GM03348 (cell line): Measurements from ENCODE around the gene CD81.
A peak's percentile ranks its signal among the peaks of the same experiment; 100 is the strongest.

Experiments
- DNase-seq: peaks from one replicate; pipeline ENCODE4 v3.0.0; 2012; ENCODE audit warnings: low spot score

CD81 gene

DNA sequence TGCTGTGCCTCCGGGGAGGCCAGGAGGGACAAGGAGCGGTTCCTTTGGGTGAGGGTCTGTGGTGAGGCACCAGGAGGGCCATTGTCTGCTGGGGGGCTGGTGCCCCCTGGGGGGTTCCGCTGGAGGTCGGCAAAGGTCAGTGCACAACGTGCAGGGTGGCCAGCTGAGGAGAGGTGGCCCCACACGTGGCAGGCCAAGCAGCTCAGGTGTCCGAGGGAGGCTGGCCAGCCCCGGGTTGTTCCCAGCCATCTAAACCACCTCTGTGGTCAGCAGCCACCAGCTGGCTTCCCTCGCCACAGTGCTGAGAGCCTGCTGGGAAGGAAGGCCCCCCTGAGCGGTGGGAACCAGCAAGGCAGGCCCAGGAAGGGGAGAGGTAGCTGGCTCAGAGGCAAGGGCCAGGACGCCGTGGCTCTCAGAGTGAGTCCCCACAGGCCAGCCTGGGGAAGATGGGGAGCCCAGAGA lies 27.7 kb downstream of the CD81 start:
- no peak for DNase-seq

DNA sequence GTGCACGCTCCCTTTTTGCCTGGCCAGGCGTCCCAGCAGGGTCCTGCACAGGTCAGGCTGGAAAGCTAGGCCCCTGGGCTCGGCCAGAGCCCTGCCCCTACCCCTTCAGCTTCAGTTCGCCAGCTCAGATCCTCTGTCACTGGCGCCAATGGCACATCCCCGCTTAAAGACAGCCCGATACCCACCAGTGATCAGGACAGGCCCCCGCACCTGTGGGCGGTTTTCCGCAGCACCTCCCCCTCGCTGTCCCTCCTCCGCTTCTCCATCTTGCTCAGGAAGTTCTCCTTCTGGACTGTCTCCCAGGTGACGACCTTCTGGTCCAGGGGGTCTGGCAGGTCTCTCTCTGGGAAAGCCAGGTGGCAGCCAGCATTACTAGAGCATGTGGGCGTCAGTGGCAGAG lies 29.3 kb downstream of the CD81 start:
- DNase-seq = no peak

GRCh38 chr11:2406878-2407410 lies 29.8 kb downstream of the CD81 start:
- DNase-seq = no peak

- no peak for DNase-seq
Measured at GRCh38 chr11:2408671-2409070, 31.6 kb downstream of the CD81 start.

DNA sequence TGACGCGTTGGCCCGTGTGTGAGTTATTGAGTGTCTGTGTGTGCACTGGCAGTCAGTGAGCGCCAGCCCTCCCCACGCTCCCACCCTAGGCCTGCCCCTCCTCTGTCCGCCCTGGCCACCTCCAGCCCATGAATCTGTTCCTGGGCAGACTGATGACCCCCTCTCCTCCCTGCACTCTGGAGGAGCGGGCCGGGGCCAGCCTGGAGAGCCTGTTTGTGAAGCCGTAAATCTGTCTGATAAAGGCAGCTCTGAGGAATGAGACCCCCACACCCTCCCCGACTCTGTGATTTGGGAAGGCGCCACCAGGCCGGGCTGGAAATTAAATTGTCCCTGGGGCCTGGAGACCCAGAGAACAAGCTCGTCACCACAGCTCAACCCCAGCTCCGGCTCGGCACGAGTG lies 32.0 kb downstream of the CD81 start:
- no peak for DNase-seq

DNA sequence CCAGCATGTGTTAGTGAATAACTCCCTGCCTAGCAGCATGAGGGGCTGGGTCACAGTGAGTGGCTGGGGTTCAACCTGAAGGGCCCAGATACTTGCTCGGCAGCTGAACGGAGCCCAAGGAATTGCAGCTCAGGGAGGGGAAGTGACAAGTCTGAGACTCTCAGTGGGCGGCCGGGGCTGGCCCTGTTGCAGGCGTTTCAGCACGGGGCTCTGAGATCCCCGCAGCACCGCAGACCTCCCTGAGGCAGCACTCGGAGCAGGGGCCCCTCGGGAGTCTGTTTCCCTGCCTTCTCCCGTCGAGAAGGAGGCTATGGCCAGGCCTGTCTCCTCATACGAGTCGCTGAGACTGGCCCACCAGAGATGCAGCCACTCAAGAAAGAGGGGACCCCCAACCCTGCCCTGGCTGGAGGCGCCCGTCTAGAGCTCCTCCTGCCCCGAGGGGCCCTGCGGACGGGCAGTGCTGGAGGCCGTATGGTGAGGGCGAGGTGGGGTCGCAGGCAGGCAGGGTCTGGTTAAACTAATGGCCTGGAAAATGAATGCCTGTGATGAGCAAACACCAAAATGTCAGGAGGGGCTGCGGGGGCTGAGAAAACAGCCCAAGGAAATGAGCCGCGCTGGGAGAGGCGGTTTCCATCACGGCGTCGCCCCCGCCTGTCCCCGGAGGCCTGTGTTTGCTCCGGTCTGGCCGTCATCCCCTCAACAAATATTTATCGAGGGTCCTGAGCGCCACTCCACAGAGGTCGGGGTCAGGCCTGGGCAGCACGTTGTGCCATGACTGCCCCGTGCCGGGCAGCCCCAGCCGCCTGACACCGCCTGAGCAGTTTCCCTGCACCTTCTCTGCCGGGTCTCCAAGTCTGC lies 32.7 kb downstream of the CD81 start:
- no peak for DNase-seq

GRCh38 chr11:2410616-2411015 lies 33.5 kb downstream of the CD81 start:
- no peak for DNase-seq

- no peak for DNase-seq
Measured at GRCh38 chr11:2411446-2412305, 34.6 kb downstream of the CD81 start.

DNA sequence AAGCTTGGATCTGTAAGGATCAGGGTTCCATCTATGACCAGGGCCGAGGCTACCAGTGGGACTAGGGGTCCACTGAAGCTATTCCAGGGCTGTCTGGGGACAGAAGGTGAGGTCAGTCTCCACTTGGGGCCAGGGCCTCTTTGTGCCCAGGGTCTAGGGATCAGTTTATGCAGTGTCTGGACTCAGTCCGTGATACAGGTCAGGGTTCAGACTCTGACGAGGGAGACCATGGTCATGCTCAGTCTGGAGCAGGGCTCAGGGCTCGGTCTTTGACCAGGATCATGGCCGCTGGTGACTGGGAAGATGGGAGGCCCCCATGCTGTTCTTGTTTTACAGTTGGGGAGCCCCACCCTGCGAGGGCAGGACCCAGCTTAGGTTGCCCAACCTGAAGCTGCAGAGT lies 35.2 kb downstream of the CD81 start:
- no peak for DNase-seq

GRCh38 chr11:2413742-2414579 lies 36.9 kb downstream of the CD81 start:
- no peak for DNase-seq

DNA sequence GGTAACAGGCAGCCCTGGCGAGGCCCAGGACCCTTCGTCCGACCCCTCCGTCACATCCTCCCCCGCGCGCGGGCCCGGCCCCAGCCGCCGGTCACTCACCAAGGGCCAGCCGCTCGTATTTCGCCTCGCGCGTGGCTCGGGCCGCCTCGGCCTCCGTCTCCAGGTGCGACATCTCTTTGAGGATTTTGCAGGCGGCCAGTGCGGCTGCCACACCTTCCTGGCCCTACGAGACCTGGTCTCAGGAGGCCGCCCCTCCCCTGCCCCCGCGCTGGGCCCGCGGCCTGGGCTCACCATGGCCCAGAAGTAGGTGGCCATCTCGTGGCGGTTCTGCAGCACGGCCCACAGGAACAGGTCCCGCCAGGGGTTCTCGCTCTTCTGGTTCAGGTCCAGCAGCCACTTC lies 37.5 kb downstream of the CD81 start:
- no peak for DNase-seq

DNA sequence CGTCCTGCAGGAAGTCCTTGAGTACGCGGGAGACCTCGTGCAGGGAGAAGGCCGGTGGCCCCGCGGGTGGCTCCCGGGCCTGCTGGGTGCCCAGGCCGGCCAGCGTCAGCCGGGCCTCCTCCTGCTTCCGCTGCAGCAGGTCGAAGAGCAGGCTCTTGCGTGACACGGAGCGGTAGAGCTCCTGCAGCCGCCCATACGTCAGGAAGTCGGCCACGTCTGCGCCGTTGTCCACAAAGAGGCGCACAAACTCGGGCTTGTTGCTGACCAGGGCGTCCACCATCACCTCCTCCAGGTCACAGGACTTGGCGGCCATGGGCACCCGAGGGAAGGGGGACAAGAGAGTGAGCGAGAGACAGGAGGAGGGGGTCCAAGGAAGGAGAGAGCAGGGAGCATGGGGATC lies 38.1 kb downstream of the CD81 start:
- DNase-seq = no peak

- DNase-seq = no peak
Measured at GRCh38 chr11:2415601-2416380, 38.7 kb downstream of the CD81 start.

GRCh38 chr11:2416765-2417164 lies 39.7 kb downstream of the CD81 start:
- DNase-seq = no peak

DNA sequence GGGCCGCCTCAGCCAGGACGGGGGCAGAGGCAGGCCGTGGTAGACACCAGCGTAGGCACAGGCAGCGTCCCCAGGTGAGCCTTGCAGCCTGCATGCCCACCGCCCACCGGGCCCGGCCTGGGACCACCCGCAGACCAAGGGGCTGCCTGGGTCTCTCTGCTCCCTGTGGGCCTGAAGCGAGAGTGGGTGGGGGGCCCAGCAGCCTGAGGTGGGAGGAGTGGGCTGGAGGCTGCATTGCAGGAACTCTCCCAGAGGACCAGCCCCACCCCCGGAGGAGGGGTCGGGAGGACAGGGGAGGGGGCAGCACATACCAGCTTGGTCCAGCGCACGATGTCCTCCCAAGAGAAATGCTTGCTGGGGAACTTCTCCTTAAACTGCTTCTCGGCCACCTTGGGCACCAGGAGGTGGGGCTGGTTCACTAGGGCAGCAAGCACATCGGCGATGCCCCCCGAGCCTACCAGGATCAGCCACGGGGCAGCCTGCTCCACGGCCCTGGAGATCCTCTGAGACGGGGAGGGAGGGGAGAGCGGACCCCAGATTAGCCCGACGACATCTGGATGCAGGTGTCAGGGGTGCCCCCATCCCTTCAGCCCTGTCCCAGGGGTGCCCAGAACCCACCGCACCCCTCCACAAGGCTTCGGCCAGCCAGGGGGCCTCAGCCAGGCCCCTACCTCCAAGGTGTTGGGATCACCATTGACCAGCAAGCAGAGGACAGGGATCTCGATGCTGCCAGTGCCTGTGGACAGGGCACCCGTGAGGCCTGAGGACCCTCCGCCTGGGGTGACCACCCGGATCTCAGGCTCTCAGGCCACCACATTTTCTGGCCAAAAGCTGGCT lies 41.0 kb downstream of the CD81 start:
- no peak for DNase-seq

GRCh38 chr11:2418693-2419360 lies 41.7 kb downstream of the CD81 start:
- no peak for DNase-seq

- DNase-seq = peak; percentile 85
Measured at GRCh38 chr11:2419638-2420501, 42.8 kb downstream of the CD81 start.

DNA sequence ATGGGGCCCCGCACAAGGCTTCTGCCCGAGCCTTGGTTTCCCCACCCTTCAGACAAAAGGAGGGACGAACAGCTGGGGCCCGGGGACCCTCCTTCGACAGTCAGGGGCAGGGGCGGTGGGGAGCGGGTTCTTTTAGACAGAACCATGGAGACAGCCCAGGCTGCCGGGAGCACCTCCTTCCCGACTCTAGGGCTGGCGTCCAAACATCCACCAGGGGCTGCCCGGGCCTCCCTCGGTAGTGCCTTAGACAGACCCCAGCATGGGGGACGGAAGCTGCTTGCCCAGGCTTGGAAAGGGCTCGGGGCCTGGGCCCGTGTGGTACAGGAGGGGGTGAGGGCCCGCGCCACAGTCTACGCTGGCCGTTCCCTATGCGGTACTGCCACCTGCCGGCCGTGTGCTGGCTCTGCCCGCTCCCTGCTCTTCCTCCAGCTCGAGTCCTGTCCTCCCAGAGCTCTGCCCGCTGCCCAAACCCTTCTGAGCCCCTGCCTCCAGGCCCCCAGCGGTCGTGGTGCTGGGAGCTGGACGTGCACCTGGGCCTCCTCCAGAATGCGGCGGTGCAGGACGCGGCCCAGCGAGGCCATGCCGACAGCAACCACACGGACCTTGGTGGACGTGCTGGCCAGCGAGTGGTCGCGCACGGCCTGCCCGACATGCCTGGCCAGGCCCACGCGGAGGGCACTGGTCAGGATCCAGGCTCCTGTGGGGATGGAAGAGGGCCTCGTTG lies 43.6 kb downstream of the CD81 start:
- peak; percentile 96 for DNase-seq
